Measurements from ENCODE around the gene INO80D.
"Not testable (repeated sequence)": the region's sequence is repeated elsewhere in the genome, so short reads cannot be mapped to it uniquely, and the experiment has no call there.

Gene INO80D

GRCh38 chr2:206023183-206023582, 62.8 kb downstream of the INO80D start:
- no peak for DNase-seq

- no peak for DNase-seq
Measured at GRCh38 chr2:206020171-206020570, 65.8 kb downstream of the INO80D start.

- DNase-seq = not testable (repeated sequence)
Measured at GRCh38 chr2:206015746-206016145, 70.2 kb downstream of the INO80D start.

- no peak for DNase-seq
Measured at GRCh38 chr2:206011795-206012194, 74.2 kb downstream of the INO80D start.

- no peak for DNase-seq
Measured at GRCh38 chr2:206011018-206011614, 74.9 kb downstream of the INO80D start.

- DNase-seq = no peak
Measured at GRCh38 chr2:206004004-206004693, 81.8 kb downstream of the INO80D start.

- no peak for DNase-seq
Measured at GRCh38 chr2:206002440-206002839, 83.5 kb downstream of the INO80D start.

GRCh38 chr2:206001912-206002311, 84.1 kb downstream of the INO80D start:
- no peak for DNase-seq

GRCh38 chr2:206000776-206001175, 85.2 kb downstream of the INO80D start:
- DNase-seq = no peak

- DNase-seq = no peak
Measured at GRCh38 chr2:205998583-205998982, 87.4 kb downstream of the INO80D start.

GRCh38 chr2:205996161-205996560, 89.8 kb downstream of the INO80D start:
- no peak for DNase-seq

- no peak for DNase-seq
Measured at GRCh38 chr2:205995260-205995659, 90.7 kb downstream of the INO80D start.

GRCh38 chr2:205994344-205994743, 91.6 kb downstream of the INO80D start:
- peak in 1 of 2 experiments; percentile 4 for DNase-seq

- no peak for DNase-seq
Measured at GRCh38 chr2:205990104-205990503, 95.9 kb downstream of the INO80D start.

GRCh38 chr2:205989271-205990071, 96.5 kb downstream of the INO80D start:
- no peak for DNase-seq

- DNase-seq = not testable (repeated sequence)
Measured at GRCh38 chr2:205988681-205989080, 97.3 kb downstream of the INO80D start.

GRCh38 chr2:205988274-205988673, 97.7 kb downstream of the INO80D start:
- no peak for DNase-seq

- DNase-seq = not testable (repeated sequence)
Measured at GRCh38 chr2:205986334-205986733, 99.6 kb downstream of the INO80D start.

- no peak for DNase-seq
Measured at GRCh38 chr2:205984381-205984780, 101.6 kb downstream of the INO80D start.

GRCh38 chr2:205982776-205983327, 103.1 kb downstream of the INO80D start:
- DNase-seq = no peak

GRCh38 chr2:205978728-205979127, 107.2 kb downstream of the INO80D start:
- not testable (repeated sequence) for DNase-seq

- DNase-seq = not testable (repeated sequence)
Measured at GRCh38 chr2:205977699-205978098, 108.3 kb downstream of the INO80D start.

- DNase-seq = not testable (repeated sequence)
Measured at GRCh38 chr2:205976934-205977659, 108.9 kb downstream of the INO80D start.
